Measurements from ENCODE around the gene SEPTIN11. TPM values are rescaled to one million over a fixed set of nuclear protein-coding genes. Genes with fewer than 3 reads are reported as not detected.

The SEPTIN11 gene
- total RNA-seq, 4 donors from 2014 or later, result 58.8 to 354 (median 80.0) TPM

DNA sequence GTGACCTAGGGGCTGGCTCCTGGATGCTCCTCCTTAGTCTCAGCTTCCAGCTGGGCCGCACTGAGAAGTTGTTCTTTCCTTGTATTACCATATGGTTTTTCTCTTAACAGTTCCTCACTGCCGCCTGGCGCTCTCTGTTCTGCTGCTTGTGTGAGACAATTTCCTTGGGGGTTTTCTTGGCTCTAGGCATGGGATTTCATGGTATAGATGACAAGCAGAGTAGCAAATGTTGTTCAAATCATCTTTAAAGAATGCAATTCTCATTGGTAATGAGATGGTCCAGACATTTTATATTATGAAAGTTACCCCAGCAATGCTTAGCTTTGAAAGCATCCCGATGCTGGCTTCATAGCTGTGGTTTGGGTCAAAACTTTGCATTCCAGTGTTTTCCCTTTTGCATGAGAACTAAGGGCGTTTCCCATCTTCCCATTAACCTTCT is 37.6 kb downstream of the SEPTIN11 start:
- no peak for DNase-seq
- Histone ChIP-seq H3K4me3 (no peak overlapping the region), H3K36me3 (no peaks in the 10 kb centered on the region), H3K9me3 (no peaks in the 10 kb centered on the region), H3K4me1 (peaks cover 0 to 49% (median 2%) of the 10 kb centered on the region in 4 donors), H3K27ac (peak overlapping the region in 2 of 4 donors; percentile 23 to 72), H3K27me3 (no peaks in the 10 kb centered on the region)
- TF ChIP-seq POLR2A (IDR thresholded peaks at IDR 0.05), result no peak
- TF ChIP-seq, protein P1, sequence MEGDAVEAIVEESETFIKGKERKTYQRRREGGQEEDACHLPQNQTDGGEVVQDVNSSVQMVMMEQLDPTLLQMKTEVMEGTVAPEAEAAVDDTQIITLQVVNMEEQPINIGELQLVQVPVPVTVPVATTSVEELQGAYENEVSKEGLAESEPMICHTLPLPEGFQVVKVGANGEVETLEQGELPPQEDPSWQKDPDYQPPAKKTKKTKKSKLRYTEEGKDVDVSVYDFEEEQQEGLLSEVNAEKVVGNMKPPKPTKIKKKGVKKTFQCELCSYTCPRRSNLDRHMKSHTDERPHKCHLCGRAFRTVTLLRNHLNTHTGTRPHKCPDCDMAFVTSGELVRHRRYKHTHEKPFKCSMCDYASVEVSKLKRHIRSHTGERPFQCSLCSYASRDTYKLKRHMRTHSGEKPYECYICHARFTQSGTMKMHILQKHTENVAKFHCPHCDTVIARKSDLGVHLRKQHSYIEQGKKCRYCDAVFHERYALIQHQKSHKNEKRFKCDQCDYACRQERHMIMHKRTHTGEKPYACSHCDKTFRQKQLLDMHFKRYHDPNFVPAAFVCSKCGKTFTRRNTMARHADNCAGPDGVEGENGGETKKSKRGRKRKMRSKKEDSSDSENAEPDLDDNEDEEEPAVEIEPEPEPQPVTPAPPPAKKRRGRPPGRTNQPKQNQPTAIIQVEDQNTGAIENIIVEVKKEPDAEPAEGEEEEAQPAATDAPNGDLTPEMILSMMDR (IDR thresholded peaks at IDR 0.05), result no peak

DNA sequence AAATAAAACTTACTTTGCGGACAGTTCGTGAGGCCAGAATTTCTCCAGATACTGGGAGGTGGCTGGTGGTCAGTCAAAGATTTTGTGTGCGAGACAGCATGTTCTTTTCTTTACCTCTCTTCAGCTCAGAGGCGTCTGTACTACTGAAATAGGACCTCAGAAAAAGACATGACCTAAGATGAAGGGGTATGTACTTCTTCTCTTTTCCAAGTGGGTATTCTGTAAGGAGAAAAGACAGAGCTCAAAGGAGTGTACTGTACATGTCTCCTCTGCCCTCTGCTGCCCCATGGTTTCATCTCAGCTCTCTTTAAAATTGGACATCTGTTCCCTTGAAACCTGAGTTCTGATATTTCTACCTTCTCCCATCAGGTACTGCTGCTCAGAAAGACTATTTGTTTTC is 38.1 kb downstream of the SEPTIN11 start:
- peak overlapping the region in 1 of 4 donors; percentile 72 for H3K27ac ChIP-seq
- H3K4me1 ChIP-seq, result peaks cover 0 to 44% (median 2%) of the 10 kb centered on the region in 4 donors
- no peaks in the 10 kb centered on the region for H3K36me3 ChIP-seq

DNA sequence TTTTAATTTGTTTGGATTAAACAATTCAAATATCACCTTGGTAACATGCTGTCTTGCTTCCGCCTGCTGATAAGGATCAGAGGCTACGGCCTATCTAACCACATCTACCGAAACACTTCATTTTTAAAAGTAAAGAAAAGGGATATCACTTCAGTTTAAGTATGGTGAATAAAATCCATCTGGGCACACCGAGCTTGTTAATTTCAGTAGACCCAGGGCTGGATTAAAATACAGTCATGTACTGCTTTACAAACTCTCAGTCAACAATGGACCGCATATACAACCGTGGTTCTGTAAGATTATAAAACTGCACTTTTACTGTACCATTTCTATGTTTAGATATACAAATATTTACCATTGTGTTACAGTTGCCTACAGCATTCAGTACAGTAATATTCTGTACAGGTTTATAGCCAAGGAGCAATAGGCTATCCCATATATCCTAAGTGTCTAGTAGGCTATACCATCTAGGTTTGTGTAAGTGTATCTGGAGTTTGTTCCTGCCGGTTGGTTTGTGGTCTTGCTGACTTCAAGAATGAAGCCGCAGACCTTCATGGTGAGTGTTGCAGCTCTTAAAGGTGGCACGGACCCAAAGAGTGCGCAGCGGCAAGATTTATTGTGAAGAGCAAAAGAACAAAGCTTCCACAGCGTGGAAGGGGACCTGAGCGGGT is 40.0 kb downstream of the SEPTIN11 start:
- H3K4me3 ChIP-seq, result no peak overlapping the region
- peaks cover 0 to 25% (median 1%) of the 10 kb centered on the region in 4 donors for H3K4me1 ChIP-seq
- H3K36me3 ChIP-seq, result no peaks in the 10 kb centered on the region
- peak in 2 of 3 donors; percentile 33 to 78 for DNase-seq
- no peaks in the 10 kb centered on the region for H3K27me3 ChIP-seq
- peak overlapping the region in 2 of 4 donors; percentile 6 to 13 for H3K27ac ChIP-seq
- no peak for TF ChIP-seq POLR2A (IDR thresholded peaks at IDR 0.05)
- TF ChIP-seq, protein P1 (IDR thresholded peaks at IDR 0.05), result no peak
- no peaks in the 10 kb centered on the region for H3K9me3 ChIP-seq

More for the DNA sequence above, 38.1 kb downstream of the SEPTIN11 start:
- no peak for DNase-seq
- Histone ChIP-seq H3K27me3 (no peaks in the 10 kb centered on the region), H3K9me3 (no peaks in the 10 kb centered on the region), H3K4me3 (no peak overlapping the region)
- TF ChIP-seq, protein P1 (IDR thresholded peaks at IDR 0.05), result peak in 1 of 6 experiments; percentile 10
- TF ChIP-seq POLR2A (IDR thresholded peaks at IDR 0.05), result no peak

DNA sequence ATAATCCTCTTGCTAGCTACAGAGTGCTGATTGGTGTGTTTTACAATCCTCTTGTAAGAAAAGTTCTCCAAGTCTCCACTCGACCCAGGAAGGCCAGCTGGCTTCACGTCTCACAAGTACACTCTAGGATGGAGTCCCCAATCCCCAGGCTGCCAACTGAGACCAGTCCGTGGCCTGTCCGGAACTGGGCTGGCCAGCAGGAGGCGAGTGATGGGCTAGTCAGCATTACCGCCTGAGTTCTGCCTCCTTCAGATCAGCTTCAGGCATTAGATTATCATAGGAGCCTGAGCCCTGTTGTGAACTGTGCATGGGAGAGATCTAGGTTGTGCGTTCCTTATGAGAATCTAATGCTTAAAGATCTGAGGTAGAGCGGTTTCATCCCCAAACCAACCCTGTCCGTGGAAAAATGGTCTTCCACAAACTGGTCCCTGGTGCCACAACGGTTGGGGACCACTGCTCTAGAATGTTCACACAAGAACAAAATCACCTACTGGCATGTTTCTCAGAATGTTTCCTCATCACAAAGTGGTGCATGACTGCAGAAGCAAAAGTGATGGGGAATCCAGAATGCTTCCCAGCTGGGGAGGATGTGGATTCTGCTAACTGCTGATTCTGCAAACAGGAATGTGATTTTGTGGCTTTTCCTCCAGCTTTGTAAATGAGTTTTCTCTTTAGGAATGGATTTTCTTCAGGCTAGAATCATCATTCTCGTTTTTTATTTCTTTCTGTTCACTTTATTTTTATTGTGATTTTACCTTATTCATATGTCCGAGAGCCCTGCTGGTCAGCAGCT is 40.9 kb downstream of the SEPTIN11 start:
- Histone ChIP-seq H3K9me3 (no peaks in the 10 kb centered on the region), H3K4me3 (no peak overlapping the region), H3K36me3 (no peaks in the 10 kb centered on the region), H3K27me3 (no peaks in the 10 kb centered on the region), H3K27ac (no peak overlapping the region), H3K4me1 (peaks cover 0 to 17% (median 0%) of the 10 kb centered on the region in 4 donors)
- TF ChIP-seq, protein P1 (IDR thresholded peaks at IDR 0.05), result no peak
- no peak for TF ChIP-seq POLR2A (IDR thresholded peaks at IDR 0.05)
- DNase-seq, result no peak

DNA sequence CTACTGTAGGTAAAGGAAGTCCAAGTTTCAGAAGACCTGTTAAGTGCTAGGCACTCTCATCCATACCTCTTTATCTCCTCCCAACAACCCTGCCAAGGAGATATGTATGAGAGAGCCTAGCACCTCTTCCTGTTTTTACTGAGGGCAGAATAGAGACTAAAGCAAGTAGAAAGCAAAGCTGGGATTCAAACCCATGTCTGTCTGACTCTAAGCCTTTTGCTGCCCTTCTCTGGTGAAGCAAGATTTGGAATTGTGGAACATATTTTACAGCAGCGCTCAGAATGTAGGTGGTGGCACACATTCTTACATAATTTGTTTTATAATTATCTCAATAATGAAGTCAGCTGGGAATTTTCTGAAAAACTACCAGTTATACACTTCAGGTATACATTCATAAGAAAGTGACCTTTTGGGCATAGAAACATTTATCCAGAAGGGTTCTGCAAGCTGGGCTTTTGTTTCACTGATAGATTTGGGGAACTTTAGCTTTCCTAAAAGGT is 41.7 kb downstream of the SEPTIN11 start:
- no peak for DNase-seq
- no peaks in the 10 kb centered on the region for H3K9me3 ChIP-seq
- H3K27ac ChIP-seq, result no peak overlapping the region
- H3K36me3 ChIP-seq, result peaks cover 0 to 2% (median 0%) of the 10 kb centered on the region in 3 donors
- no peak for TF ChIP-seq POLR2A (IDR thresholded peaks at IDR 0.05)
- TF ChIP-seq, protein P1 (IDR thresholded peaks at IDR 0.05), result no peak
- H3K4me1 ChIP-seq, result peaks cover 0 to 10% (median 0%) of the 10 kb centered on the region in 4 donors
- no peaks in the 10 kb centered on the region for H3K27me3 ChIP-seq
- no peak overlapping the region for H3K4me3 ChIP-seq
